GM12878 (cell line): ENCODE measurements around the gene ZNF780A.

ENCODE experiments used
- CHD1 ChIP-seq: IDR thresholded peaks from 2 replicates; pipeline ENCODE4 v1.6.1; 2012; ENCODE audit warnings: low read depth, low read length, improper control_type of control experiment
- NFYB ChIP-seq: IDR thresholded peaks from 2 replicates; pipeline ENCODE4 v1.6.1; 2011; ENCODE audit warnings: low read depth, mild to moderate bottlenecking, low read length, improper control_type of control experiment, moderate library complexity; ENCODE audit not compliant: insufficient read depth
- POLR2A ChIP-seq: IDR thresholded peaks from 2 replicates; pipeline ENCODE4 v1.6.1; 2011; ENCODE audit warnings: low read depth, mild to moderate bottlenecking, low read length
- POLR2AphosphoS5 ChIP-seq: IDR thresholded peaks from 2 replicates; pipeline ENCODE4 v1.6.1; 2011; ENCODE audit warnings: mild to moderate bottlenecking, low read length, inconsistent platforms

GRCh38 chr19:40057166-40057565 is 33.6 kb downstream of the ZNF780A start:
- TF ChIP-seq POLR2AphosphoS5 (no peak), POLR2A (no peak), NFYB (no peak), CHD1 (no peak)
